ENCODE data around the gene HFE. TPM values are rescaled to one million over a fixed set of nuclear protein-coding genes. Genes with fewer than 3 reads are reported as not detected.

Gene HFE
- total and polyA plus RNA-seq, 10 of the 15 experiments (the other 5 are each of a cell fraction or from before 2014, with no cell fraction given) = 0.52 to 5.9 (median 1.7) TPM

DNA sequence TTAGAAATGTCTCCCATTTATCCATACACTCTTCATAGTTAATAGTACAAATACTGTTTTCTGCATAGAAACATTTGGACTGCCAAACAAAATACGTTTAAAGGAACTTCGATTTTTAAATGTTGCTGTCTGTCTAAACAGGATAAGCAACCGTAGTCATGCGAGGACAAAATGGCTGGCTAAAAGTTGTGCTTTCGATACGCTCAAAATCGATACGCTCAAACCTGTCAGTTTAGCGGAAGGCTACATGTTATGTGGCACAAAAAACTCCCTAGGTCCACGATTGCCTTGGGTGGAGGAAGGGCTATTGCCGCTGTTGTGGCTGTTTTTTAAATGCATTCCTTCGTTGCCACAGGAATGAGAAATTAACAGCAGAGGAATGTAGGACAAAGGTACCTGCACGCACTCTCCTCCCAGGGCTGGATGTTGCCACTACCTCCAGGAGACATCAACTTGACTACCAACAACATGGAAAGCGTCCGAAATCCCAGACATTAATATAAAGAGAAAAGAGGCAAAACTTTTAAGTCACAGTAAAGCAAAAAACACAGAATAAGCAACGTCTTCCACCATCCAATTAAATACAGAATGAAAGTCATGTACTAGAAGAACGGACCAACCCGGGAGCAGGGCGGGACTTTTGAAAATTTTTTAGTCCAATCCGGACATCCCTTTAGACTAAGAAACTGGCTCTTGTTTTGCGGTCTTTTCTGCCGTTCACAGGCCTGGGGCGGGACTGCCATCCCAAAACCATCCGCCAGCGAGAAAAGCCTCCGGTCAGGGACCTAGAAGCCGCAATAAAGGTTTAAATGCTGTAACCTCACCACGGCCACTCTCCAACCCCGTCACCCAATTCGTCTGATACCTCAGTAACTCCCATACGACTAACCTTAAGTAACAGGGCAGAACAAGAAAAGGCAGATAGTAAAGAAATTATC, 32.2 kb upstream of the HFE start (continued):
- TF ChIP-seq EZH2 (IDR thresholded peaks at IDR 0.05; ENCODE audit: borderline replicate concordance, control insufficient read depth, low read depth, low read length) (no peak), FOXM1 (IDR thresholded peaks at IDR 0.05; ENCODE audit: low read depth, low read length) (peak; percentile 45), CEBPB (IDR thresholded peaks at IDR 0.05; ENCODE audit: borderline replicate concordance in 1 of 2, low read depth in 2 of 2, low read length in 2 of 2) (no peak), YBX1 (IDR thresholded peaks at IDR 0.05) (no peak), IKZF1 (conservative IDR thresholded peaks at IDR 0.05) (peak; percentile 77), MYB (IDR thresholded peaks at IDR 0.05; ENCODE audit: borderline replicate concordance, low read depth, low read length) (no peak; the same call in 1 of the 2 replicates), TCF12 (IDR thresholded peaks at IDR 0.05; ENCODE audit: low read depth, low read length) (no peak), RCOR1 (conservative IDR thresholded peaks at IDR 0.05; ENCODE audit: low read depth, low read length) (peak; percentile 10; the same call in 1 of the 2 replicates), RBBP5 (conservative IDR thresholded peaks at IDR 0.05) (no peak), PML (IDR thresholded peaks at IDR 0.05; ENCODE audit: low read length) (no peak), JUNB (IDR thresholded peaks at IDR 0.05) (no peak), SIX5 (IDR thresholded peaks at IDR 0.05; ENCODE audit: low read depth, low read length, severe bottlenecking) (no peak), ZNF384 (IDR thresholded peaks at IDR 0.05; ENCODE audit: borderline replicate concordance, low read depth, low read length) (peak; percentile 2; the same call in 1 of the 2 replicates), NR2C1 (IDR thresholded peaks at IDR 0.05) (no peak), NR2F1 (conservative IDR thresholded peaks at IDR 0.05) (no peak)
- TF ChIP-seq, protein P1, sequence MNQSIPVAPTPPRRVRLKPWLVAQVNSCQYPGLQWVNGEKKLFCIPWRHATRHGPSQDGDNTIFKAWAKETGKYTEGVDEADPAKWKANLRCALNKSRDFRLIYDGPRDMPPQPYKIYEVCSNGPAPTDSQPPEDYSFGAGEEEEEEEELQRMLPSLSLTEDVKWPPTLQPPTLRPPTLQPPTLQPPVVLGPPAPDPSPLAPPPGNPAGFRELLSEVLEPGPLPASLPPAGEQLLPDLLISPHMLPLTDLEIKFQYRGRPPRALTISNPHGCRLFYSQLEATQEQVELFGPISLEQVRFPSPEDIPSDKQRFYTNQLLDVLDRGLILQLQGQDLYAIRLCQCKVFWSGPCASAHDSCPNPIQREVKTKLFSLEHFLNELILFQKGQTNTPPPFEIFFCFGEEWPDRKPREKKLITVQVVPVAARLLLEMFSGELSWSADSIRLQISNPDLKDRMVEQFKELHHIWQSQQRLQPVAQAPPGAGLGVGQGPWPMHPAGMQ (IDR thresholded peaks at IDR 0.05; ENCODE audit: borderline replicate concordance) = no peak
- TF ChIP-seq, protein P2, sequence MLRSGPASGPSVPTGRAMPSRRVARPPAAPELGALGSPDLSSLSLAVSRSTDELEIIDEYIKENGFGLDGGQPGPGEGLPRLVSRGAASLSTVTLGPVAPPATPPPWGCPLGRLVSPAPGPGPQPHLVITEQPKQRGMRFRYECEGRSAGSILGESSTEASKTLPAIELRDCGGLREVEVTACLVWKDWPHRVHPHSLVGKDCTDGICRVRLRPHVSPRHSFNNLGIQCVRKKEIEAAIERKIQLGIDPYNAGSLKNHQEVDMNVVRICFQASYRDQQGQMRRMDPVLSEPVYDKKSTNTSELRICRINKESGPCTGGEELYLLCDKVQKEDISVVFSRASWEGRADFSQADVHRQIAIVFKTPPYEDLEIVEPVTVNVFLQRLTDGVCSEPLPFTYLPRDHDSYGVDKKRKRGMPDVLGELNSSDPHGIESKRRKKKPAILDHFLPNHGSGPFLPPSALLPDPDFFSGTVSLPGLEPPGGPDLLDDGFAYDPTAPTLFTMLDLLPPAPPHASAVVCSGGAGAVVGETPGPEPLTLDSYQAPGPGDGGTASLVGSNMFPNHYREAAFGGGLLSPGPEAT (IDR thresholded peaks at IDR 0.05; ENCODE audit: low read depth) = no peak
- TF ChIP-seq, protein P3, sequence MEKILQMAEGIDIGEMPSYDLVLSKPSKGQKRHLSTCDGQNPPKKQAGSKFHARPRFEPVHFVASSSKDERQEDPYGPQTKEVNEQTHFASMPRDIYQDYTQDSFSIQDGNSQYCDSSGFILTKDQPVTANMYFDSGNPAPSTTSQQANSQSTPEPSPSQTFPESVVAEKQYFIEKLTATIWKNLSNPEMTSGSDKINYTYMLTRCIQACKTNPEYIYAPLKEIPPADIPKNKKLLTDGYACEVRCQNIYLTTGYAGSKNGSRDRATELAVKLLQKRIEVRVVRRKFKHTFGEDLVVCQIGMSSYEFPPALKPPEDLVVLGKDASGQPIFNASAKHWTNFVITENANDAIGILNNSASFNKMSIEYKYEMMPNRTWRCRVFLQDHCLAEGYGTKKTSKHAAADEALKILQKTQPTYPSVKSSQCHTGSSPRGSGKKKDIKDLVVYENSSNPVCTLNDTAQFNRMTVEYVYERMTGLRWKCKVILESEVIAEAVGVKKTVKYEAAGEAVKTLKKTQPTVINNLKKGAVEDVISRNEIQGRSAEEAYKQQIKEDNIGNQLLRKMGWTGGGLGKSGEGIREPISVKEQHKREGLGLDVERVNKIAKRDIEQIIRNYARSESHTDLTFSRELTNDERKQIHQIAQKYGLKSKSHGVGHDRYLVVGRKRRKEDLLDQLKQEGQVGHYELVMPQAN (conservative IDR thresholded peaks at IDR 0.05) = peak; percentile 93
- TF ChIP-seq, protein P4, sequence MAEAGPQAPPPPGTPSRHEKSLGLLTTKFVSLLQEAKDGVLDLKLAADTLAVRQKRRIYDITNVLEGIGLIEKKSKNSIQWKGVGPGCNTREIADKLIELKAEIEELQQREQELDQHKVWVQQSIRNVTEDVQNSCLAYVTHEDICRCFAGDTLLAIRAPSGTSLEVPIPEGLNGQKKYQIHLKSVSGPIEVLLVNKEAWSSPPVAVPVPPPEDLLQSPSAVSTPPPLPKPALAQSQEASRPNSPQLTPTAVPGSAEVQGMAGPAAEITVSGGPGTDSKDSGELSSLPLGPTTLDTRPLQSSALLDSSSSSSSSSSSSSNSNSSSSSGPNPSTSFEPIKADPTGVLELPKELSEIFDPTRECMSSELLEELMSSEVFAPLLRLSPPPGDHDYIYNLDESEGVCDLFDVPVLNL (IDR thresholded peaks at IDR 0.05; ENCODE audit: low read depth, low read length) = peak; percentile 97
- TF ChIP-seq, protein P5, sequence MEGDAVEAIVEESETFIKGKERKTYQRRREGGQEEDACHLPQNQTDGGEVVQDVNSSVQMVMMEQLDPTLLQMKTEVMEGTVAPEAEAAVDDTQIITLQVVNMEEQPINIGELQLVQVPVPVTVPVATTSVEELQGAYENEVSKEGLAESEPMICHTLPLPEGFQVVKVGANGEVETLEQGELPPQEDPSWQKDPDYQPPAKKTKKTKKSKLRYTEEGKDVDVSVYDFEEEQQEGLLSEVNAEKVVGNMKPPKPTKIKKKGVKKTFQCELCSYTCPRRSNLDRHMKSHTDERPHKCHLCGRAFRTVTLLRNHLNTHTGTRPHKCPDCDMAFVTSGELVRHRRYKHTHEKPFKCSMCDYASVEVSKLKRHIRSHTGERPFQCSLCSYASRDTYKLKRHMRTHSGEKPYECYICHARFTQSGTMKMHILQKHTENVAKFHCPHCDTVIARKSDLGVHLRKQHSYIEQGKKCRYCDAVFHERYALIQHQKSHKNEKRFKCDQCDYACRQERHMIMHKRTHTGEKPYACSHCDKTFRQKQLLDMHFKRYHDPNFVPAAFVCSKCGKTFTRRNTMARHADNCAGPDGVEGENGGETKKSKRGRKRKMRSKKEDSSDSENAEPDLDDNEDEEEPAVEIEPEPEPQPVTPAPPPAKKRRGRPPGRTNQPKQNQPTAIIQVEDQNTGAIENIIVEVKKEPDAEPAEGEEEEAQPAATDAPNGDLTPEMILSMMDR (IDR thresholded peaks at IDR 0.05 in 2 of 3, conservative IDR thresholded peaks at IDR 0.05 in 1 of 3; ENCODE audit: control insufficient read depth in 2 of 3, extremely low read depth in 1 of 3, insufficient read depth in 1 of 3, low read depth in 3 of 3, low read length in 3 of 3) = peak in 1 of 3 experiments; percentile 26; a peak in 1 of 6 replicates
- TF ChIP-seq, protein P6, sequence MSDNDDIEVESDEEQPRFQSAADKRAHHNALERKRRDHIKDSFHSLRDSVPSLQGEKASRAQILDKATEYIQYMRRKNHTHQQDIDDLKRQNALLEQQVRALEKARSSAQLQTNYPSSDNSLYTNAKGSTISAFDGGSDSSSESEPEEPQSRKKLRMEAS (IDR thresholded peaks at IDR 0.05; ENCODE audit: low read depth, low read length) = no peak

Measured in GM12878 (cell line).